Activated CD8-positive, alpha-beta T cell treated with anti-CD3 and anti-CD28 coated beads for 36 hours (primary cell): ENCODE results near the gene CDH10. TPM values are rescaled to one million over a fixed set of nuclear protein-coding genes. Genes with fewer than 3 reads are reported as not detected.

Source experiments
- ATAC-seq: fragments of 200-7000 bp; cut with Tn5 transposase; one replicate; pipeline ENCODE4 v1.10.0; 2021; ENCODE audit warnings: mild to moderate bottlenecking, moderate library complexity
- CTCF ChIA-PET: fragments of 350-600 bp; sonication (Branson Sonifier 250); formaldehyde crosslinking; loops from one replicate; lab custom pipeline; 2021; ENCODE audit warnings: antibody characterized with exemption; lab: Charles Lee
- POLR2A ChIA-PET: fragments of 350-600 bp; sonication (Branson Sonifier 250); formaldehyde crosslinking; loops from one replicate; lab custom pipeline; 2021; ENCODE audit warnings: antibody characterized with exemption; lab: Charles Lee
- DNase-seq: peaks from one replicate; pipeline ENCODE4 v3.0.0-alpha.2; 2020
- H3K27ac Mint-ChIP-seq: one replicate; pipeline ENCODE4 v1.8.0; 2021; ENCODE audit warnings: mild to moderate bottlenecking, mixed read lengths
- H3K27me3 Mint-ChIP-seq: one replicate; pipeline ENCODE4 v1.8.0; 2021; ENCODE audit warnings: mixed read lengths
- H3K36me3 Mint-ChIP-seq: one replicate; pipeline ENCODE4 v1.8.0; 2021; ENCODE audit warnings: low read depth, mixed read lengths
- H3K4me1 Mint-ChIP-seq: one replicate; pipeline ENCODE4 v1.8.0; 2021; ENCODE audit warnings: low read depth, mixed read lengths
- H3K4me3 Mint-ChIP-seq: one replicate; pipeline ENCODE4 v1.8.0; 2021; ENCODE audit warnings: mild to moderate bottlenecking, moderate library complexity, mixed read lengths
- H3K9me3 Mint-ChIP-seq: one replicate; pipeline ENCODE4 v1.8.0; 2021; ENCODE audit warnings: mixed read lengths
- intact Hi-C: fragments of 100-400 bp; cut with micrococcal nuclease; formaldehyde crosslinking; loops from one replicate; pipeline ENCODE4 v1.10.0; 2022
- total RNA-seq, 2 experiments: library from RNA; stranded (reverse); gene quantifications; one replicate each; pipeline ENCODE4 v1.2.3, GENCODE V29; 2021
- TF ChIP-seq, protein P1 (sequence below): fragments of 200-600 bp; IDR thresholded peaks from one replicate; pipeline ENCODE4 v1.8.0; 2022; ENCODE audit warnings: antibody characterized with exemption, mild to moderate bottlenecking

CDH10 gene
- total RNA-seq, 2 experiments from 2014 or later: not detected

DNA sequence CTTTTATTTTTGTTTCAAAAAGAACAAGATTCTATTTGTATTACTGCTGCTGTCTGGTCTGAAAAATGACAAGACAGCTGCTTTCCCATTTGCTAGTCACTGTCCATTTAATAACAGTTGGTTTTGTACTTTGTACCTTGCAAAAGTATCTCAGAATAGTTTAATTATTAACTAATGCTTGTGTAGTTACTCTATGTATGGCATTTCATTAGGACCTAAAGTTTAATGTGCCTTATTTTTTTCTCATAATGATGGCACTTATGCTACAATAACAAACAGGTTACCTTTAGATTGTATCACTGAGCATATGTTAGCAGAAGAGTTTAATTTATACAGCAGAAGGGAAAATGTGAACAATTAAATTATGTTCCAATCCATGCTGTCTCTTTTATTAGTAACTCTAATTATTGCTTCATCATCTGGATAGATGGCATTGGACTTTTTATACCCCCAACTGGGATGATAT, 134.2 kb downstream of the CDH10 start:
- ChIA-PET CTCF (no interaction called here), POLR2A (no interaction called here)
- H3K4me1 Mint-ChIP-seq: no peaks in the 10 kb centered on the region
- peaks cover 6% of the 10 kb centered on the region for H3K9me3 Mint-ChIP-seq
- no peak for ATAC-seq
- H3K4me3 Mint-ChIP-seq: no peak overlapping the region
- no peaks in the 10 kb centered on the region for H3K27me3 Mint-ChIP-seq
- DNase-seq: no peak
- TF ChIP-seq, protein P1, sequence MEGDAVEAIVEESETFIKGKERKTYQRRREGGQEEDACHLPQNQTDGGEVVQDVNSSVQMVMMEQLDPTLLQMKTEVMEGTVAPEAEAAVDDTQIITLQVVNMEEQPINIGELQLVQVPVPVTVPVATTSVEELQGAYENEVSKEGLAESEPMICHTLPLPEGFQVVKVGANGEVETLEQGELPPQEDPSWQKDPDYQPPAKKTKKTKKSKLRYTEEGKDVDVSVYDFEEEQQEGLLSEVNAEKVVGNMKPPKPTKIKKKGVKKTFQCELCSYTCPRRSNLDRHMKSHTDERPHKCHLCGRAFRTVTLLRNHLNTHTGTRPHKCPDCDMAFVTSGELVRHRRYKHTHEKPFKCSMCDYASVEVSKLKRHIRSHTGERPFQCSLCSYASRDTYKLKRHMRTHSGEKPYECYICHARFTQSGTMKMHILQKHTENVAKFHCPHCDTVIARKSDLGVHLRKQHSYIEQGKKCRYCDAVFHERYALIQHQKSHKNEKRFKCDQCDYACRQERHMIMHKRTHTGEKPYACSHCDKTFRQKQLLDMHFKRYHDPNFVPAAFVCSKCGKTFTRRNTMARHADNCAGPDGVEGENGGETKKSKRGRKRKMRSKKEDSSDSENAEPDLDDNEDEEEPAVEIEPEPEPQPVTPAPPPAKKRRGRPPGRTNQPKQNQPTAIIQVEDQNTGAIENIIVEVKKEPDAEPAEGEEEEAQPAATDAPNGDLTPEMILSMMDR: no peak
- intact Hi-C loops: no loop called here
- no peaks in the 10 kb centered on the region for H3K36me3 Mint-ChIP-seq
- no peak overlapping the region for H3K27ac Mint-ChIP-seq

DNA sequence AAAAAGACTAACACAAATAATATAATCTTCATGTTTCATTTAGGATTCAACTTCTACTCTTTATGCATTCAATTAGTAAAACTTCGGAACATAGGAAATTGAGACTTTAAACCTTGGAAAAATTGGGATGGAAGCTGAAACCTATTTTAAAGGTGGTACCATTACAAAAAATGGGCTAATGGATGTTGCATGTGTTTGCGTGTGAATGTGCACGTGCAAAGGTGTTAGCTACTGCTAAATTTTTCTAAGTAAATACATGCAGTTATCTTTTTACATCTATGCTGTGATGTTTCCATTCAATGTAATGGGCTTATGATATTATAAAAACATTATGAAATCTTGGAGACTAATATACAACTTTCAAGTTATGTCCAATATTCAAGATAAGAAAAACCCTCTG, 134.8 kb downstream of the CDH10 start:
- intact Hi-C loops: no loop called here
- no peak for DNase-seq
- TF ChIP-seq, protein P1: no peak
- Mint-ChIP-seq H3K4me3 (no peak overlapping the region), H3K4me1 (no peaks in the 10 kb centered on the region), H3K36me3 (no peaks in the 10 kb centered on the region), H3K27me3 (no peaks in the 10 kb centered on the region), H3K27ac (no peak overlapping the region), H3K9me3 (peaks cover 8% of the 10 kb centered on the region)
- ChIA-PET POLR2A (no interaction called here), CTCF (no interaction called here)
- no peak for ATAC-seq

DNA sequence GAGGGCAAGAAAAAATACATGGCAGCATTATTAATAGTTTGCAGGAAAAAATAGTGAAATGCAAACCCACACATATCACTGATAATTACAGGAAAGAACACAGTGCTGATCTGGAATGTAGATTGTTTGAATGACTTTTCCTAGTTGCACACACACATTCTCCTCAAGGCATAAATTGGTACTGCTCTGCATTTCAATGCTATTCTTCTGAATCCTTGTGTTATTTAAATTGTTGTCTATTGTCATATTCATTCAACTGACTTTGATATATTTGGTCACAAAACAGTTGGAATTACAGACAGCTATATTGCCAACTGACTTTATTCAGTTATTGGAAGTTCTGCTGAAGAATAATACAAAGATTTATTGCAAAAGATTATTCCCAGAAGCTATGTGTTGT, 139.5 kb downstream of the CDH10 start:
- ATAC-seq (no peak), DNase-seq (no peak)
- CTCF ChIA-PET: no interaction called here
- Mint-ChIP-seq H3K27me3 (no peaks in the 10 kb centered on the region), H3K4me1 (no peaks in the 10 kb centered on the region), H3K27ac (no peak overlapping the region), H3K9me3 (peaks cover 3% of the 10 kb centered on the region), H3K36me3 (no peaks in the 10 kb centered on the region), H3K4me3 (no peak overlapping the region)
- POLR2A ChIA-PET: no interaction called here
- TF ChIP-seq, protein P1: no peak
- intact Hi-C loops: no loop called here

DNA sequence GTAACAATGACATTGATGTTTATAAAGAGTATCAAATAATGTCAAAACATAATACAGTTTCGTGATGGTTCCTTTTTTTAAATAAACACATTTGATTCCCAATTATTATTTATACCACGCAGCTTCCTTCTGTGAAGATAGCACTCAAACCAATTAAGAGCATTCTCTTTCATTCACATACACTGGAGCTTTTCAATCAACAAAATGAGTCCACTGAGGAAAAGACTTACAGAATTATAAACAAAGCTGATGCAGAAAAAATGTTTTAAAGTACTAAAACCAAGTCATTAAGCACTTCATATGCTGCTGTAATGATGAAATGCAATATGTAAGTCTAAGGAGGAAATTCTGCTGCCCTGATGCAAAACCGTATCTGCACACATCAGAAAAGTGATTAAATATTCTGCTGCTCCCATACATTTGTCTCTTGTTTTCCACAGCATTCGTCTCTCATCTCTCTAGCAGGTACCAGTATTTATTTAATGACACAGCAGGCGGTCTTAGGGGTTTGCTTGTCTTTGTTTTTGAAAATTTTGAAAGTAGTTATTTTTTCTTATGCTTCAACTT, 147.1 kb downstream of the CDH10 start:
- no peaks in the 10 kb centered on the region for H3K36me3 Mint-ChIP-seq
- TF ChIP-seq, protein P1: no peak
- peaks cover 1% of the 10 kb centered on the region for H3K9me3 Mint-ChIP-seq
- intact Hi-C loops: no loop called here
- ChIA-PET POLR2A (no interaction called here), CTCF (no interaction called here)
- H3K4me3 Mint-ChIP-seq: no peak overlapping the region
- no peaks in the 10 kb centered on the region for H3K27me3 Mint-ChIP-seq
- H3K27ac Mint-ChIP-seq: no peak overlapping the region
- no peaks in the 10 kb centered on the region for H3K4me1 Mint-ChIP-seq
- no peak for DNase-seq
- ATAC-seq: no peak

DNA sequence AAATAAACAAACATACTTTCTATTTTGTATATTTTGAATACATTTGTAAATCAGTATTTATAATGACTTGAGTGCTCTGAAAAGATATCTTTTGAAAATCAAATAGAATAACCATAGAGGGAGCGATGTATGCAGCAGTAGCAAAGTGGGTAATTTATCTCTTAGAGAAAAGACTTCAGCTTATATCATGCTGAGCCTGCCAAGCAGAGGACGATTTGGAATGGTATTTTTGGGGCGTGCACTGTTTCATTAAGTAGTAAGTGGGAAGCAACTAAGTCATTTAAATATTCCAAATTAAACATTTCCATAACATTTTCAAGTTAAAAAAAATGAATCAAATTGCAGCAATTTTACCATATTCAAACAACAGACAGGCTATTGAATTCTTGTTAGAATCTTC, 147.6 kb downstream of the CDH10 start:
- CTCF ChIA-PET: no interaction called here

More for the DNA sequence above, 147.6 kb downstream of the CDH10 start:
- POLR2A ChIA-PET: no interaction called here
- Mint-ChIP-seq H3K27me3 (no peaks in the 10 kb centered on the region), H3K27ac (no peak overlapping the region), H3K9me3 (peaks cover 3% of the 10 kb centered on the region), H3K4me3 (no peak overlapping the region), H3K4me1 (no peaks in the 10 kb centered on the region), H3K36me3 (no peaks in the 10 kb centered on the region)
- ATAC-seq (no peak), DNase-seq (no peak)
- TF ChIP-seq, protein P1: no peak
- intact Hi-C loops: no loop called here
